Spinal cord (tissue), 10 donors: ENCODE measurements around the gene HBS1L. TPM values are rescaled to one million over a fixed set of nuclear protein-coding genes. Genes with fewer than 3 reads are reported as not detected.
A peak's percentile ranks its signal among the peaks of the same experiment; 100 is the strongest.

Source experiments
- DNase-seq, 6 donors: peaks; one replicate each; pipeline versions ENCODE4 v3.0.0 to v3.0.0-alpha.2; 2013 to 2015; ENCODE audit warnings: low spot score in 6 of 6, low read depth in 4 of 6
- H3K27ac ChIP-seq: one replicate; pipeline ENCODE4 v1.5.1; 2013; ENCODE audit warnings: low read depth, low read length, control low read depth
- H3K27me3 ChIP-seq: one replicate; pipeline ENCODE4 v1.6.1; 2013; ENCODE audit warnings: low read length; ENCODE audit not compliant: control insufficient read depth, insufficient read depth
- H3K36me3 ChIP-seq: one replicate; pipeline ENCODE4 v1.6.1; 2013; ENCODE audit warnings: low read length; ENCODE audit not compliant: control insufficient read depth, insufficient read depth
- H3K4me1 ChIP-seq: one replicate; pipeline ENCODE4 v1.6.1; 2013; ENCODE audit warnings: low read length; ENCODE audit not compliant: control insufficient read depth, insufficient read depth
- H3K4me3 ChIP-seq: one replicate; pipeline ENCODE4 v1.5.1; 2013; ENCODE audit warnings: low read depth, low read length, control low read depth
- H3K9me3 ChIP-seq: one replicate; pipeline ENCODE4 v1.6.1; 2013; ENCODE audit warnings: low read length; ENCODE audit not compliant: control insufficient read depth, insufficient read depth
- WGBS: methylation state at CpG from one replicate; pipeline ENCODE4 v1.1.5; 2013; ENCODE audit warnings: missing lambda C conversion rate; ENCODE audit not compliant: insufficient coverage; 5-methylcytosine and 5-hydroxymethylcytosine counted together
- long read RNA-seq, 4 donors: transcript quantifications; one replicate each; lab custom pipeline, GENCODE V29; 2026
- polyA plus RNA-seq, 2 donors: library from polyadenylated mRNA; unstranded; fragments of 120-200 nt; gene quantifications; one replicate each; pipeline ENCODE4 v1.2.1, GENCODE V29; 2013; ENCODE audit not compliant: insufficient read length in 2 of 2
- total RNA-seq, 2 donors: library from RNA; depleted of rRNA in 1 of 2; stranded (reverse); fragments of 120-200 nt in 1 of 2; fragments of >200 nt in 1 of 2; gene quantifications; one replicate each; pipeline versions ENCODE4 v1.2.3 to v1.2.4, GENCODE V29; 2013 to 2014
- donor health status: healthy.

Gene HBS1L
- total RNA-seq: 100 to 1,000 TPM in 1 of 2 donors, 10 to 100 TPM in 1; 98.2 to 121 TPM
- 10 to 100 TPM; 63.7 to 80.0 TPM for polyA plus RNA-seq
- long read RNA-seq, donor 1, full-length matches to known transcripts: 13 of 26 reads
- long read RNA-seq, donor 1, partial matches to known transcripts: 13 of 26 reads
- long read RNA-seq, donor 1, other reads (novel, unspliced or antisense): 0 of 26 reads
- long read RNA-seq, donor 2, full-length matches to known transcripts: 6 of 6 reads
- long read RNA-seq, donor 2, partial matches to known transcripts: 0 of 6 reads
- long read RNA-seq, donor 2, other reads (novel, unspliced or antisense): 0 of 6 reads
- long read RNA-seq, donor 3, full-length matches to known transcripts: 7 of 7 reads
- long read RNA-seq, donor 3, partial matches to known transcripts: 0 of 7 reads
- long read RNA-seq, donor 3, other reads (novel, unspliced or antisense): 0 of 7 reads
- long read RNA-seq, donor 4, full-length matches to known transcripts: 12 of 17 reads
- long read RNA-seq, donor 4, partial matches to known transcripts: 5 of 17 reads
- long read RNA-seq, donor 4, other reads (novel, unspliced or antisense): 0 of 17 reads

GRCh38 chr6:135054569-135055498 is at the start of gene HBS1L:
HBS1L (minus strand) TSS chr6:135054822; CDS start chr6:135054691, 131 bp downstream.
- WGBS: 6% methylated on average over 47 of the region's 53 CpGs
- peak; percentile 93 to 99 (median 96) for DNase-seq
- no peaks in the 10 kb centered on the region for H3K27me3 ChIP-seq
- H3K27ac ChIP-seq: peak within 1 kb of the TSS; percentile 87
- H3K4me3 ChIP-seq: peak within 1 kb of the TSS; percentile 99
- no peaks in the 10 kb centered on the region for H3K36me3 ChIP-seq
- peaks cover 5% of the 10 kb centered on the region for H3K4me1 ChIP-seq
- H3K9me3 ChIP-seq: no peaks in the 10 kb centered on the region

GRCh38 chr6:135104199-135104598 is 49.6 kb upstream of the HBS1L start:
- no peaks in the 10 kb centered on the region for H3K9me3 ChIP-seq
- 91% methylated on average over 4 of the region's 4 CpGs for WGBS
- H3K4me3 ChIP-seq: no peak overlapping the region
- no peaks in the 10 kb centered on the region for H3K27me3 ChIP-seq
- no peaks in the 10 kb centered on the region for H3K4me1 ChIP-seq
- no peak overlapping the region for H3K27ac ChIP-seq
- no peak for DNase-seq
- no peaks in the 10 kb centered on the region for H3K36me3 ChIP-seq

- no peak overlapping the region for H3K27ac ChIP-seq
- no peak for DNase-seq
- no peaks in the 10 kb centered on the region for H3K9me3 ChIP-seq
- H3K4me3 ChIP-seq: no peak overlapping the region
- H3K4me1 ChIP-seq: no peaks in the 10 kb centered on the region
- no peaks in the 10 kb centered on the region for H3K36me3 ChIP-seq
- no peaks in the 10 kb centered on the region for H3K27me3 ChIP-seq
These were observed 47.6 kb upstream of the HBS1L start for GRCh38 chr6:135102191-135102590.

- Histone ChIP-seq H3K27ac (no peak overlapping the region), H3K36me3 (no peaks in the 10 kb centered on the region), H3K4me1 (no peaks in the 10 kb centered on the region), H3K4me3 (no peak overlapping the region), H3K27me3 (no peaks in the 10 kb centered on the region), H3K9me3 (no peaks in the 10 kb centered on the region)
- DNase-seq: no peak
- WGBS: no CpG with 5 or more reads among the region's 5 CpGs
These were observed 42.5 kb upstream of the HBS1L start for GRCh38 chr6:135097172-135097571.

GRCh38 chr6:135096403-135097130 is 41.9 kb upstream of the HBS1L start:
- no peak overlapping the region for H3K27ac ChIP-seq
- no CpG with 5 or more reads among the region's 3 CpGs for WGBS
- H3K27me3 ChIP-seq: no peaks in the 10 kb centered on the region
- no peaks in the 10 kb centered on the region for H3K36me3 ChIP-seq
- H3K4me1 ChIP-seq: no peaks in the 10 kb centered on the region
- no peak for DNase-seq
- no peak overlapping the region for H3K4me3 ChIP-seq
- H3K9me3 ChIP-seq: no peaks in the 10 kb centered on the region

GRCh38 chr6:135095716-135096115 is 41.1 kb upstream of the HBS1L start:
- Histone ChIP-seq H3K36me3 (no peaks in the 10 kb centered on the region), H3K4me3 (no peak overlapping the region), H3K9me3 (no peaks in the 10 kb centered on the region), H3K27ac (no peak overlapping the region), H3K4me1 (no peaks in the 10 kb centered on the region), H3K27me3 (no peaks in the 10 kb centered on the region)
- no peak for DNase-seq
- WGBS: no CpG with 5 or more reads among the region's 3 CpGs

- no CpG with 5 or more reads among the region's 1 CpG for WGBS
- H3K4me3 ChIP-seq: no peak overlapping the region
- H3K9me3 ChIP-seq: no peaks in the 10 kb centered on the region
- H3K36me3 ChIP-seq: no peaks in the 10 kb centered on the region
- H3K27me3 ChIP-seq: no peaks in the 10 kb centered on the region
- DNase-seq: no peak
- no peak overlapping the region for H3K27ac ChIP-seq
- H3K4me1 ChIP-seq: no peaks in the 10 kb centered on the region
These were observed 39.8 kb upstream of the HBS1L start for GRCh38 chr6:135094403-135094821.

GRCh38 chr6:135093578-135093977 is 39.0 kb upstream of the HBS1L start:
- no peaks in the 10 kb centered on the region for H3K36me3 ChIP-seq
- no peak overlapping the region for H3K4me3 ChIP-seq
- no peaks in the 10 kb centered on the region for H3K27me3 ChIP-seq
- no peak for DNase-seq
- no peaks in the 10 kb centered on the region for H3K9me3 ChIP-seq
- H3K4me1 ChIP-seq: no peaks in the 10 kb centered on the region
- H3K27ac ChIP-seq: no peak overlapping the region
- WGBS: 100% methylated on average over 3 of the region's 5 CpGs

GRCh38 chr6:135092724-135093123 is 38.1 kb upstream of the HBS1L start:
- WGBS: 92% methylated on average over 3 of the region's 3 CpGs

More at GRCh38 chr6:135092724-135093123, 38.1 kb upstream of the HBS1L start:
- H3K4me3 ChIP-seq: no peak overlapping the region
- H3K27me3 ChIP-seq: no peaks in the 10 kb centered on the region
- H3K36me3 ChIP-seq: no peaks in the 10 kb centered on the region
- H3K4me1 ChIP-seq: no peaks in the 10 kb centered on the region
- DNase-seq: no peak
- no peak overlapping the region for H3K27ac ChIP-seq
- no peaks in the 10 kb centered on the region for H3K9me3 ChIP-seq
